H1 (cell line): Measurements from ENCODE around the gene KCNH8. TPM values are rescaled to one million over a fixed set of nuclear protein-coding genes. Genes with fewer than 3 reads are reported as not detected.

Experiments used
- CBX8 ChIP-seq: fragments of 300-800, 300-1000 bp; sonication (generic); IDR thresholded peaks from 2 replicates; pipeline ENCODE4 v1.7.1; 2016; ENCODE audit warnings: low read depth, low read length, borderline replicate concordance
- EZH2 ChIP-seq: fragments of 200-600 bp; sonication (generic); IDR thresholded peaks from 2 replicates; pipeline ENCODE4 v1.7.1; 2012; ENCODE audit warnings: low read depth, mild to moderate bottlenecking, moderate library complexity, low read length, inconsistent platforms; ENCODE audit not compliant: severe bottlenecking
- MAX ChIP-seq: IDR thresholded peaks from 2 replicates; pipeline ENCODE4 v1.6.1; 2012; ENCODE audit warnings: inconsistent platforms
- NANOG ChIP-seq: IDR thresholded peaks from 2 replicates; pipeline ENCODE4 v1.6.1; 2011; ENCODE audit warnings: low read length, low read depth, mild to moderate bottlenecking, inconsistent platforms; ENCODE audit not compliant: insufficient read depth, poor library complexity, severe bottlenecking
- TAF1 ChIP-seq: IDR thresholded peaks from 2 replicates; pipeline ENCODE4 v1.6.1; 2011; ENCODE audit warnings: mild to moderate bottlenecking, low read depth, low read length
- TBP ChIP-seq: IDR thresholded peaks from 2 replicates; pipeline ENCODE4 v1.6.1; 2011; ENCODE audit warnings: low read depth, low read length, improper control_type of control experiment
- polyA plus RNA-seq, 7 experiments: library from polyadenylated mRNA; depleted of rRNA in 3 of 7; stranded (reverse) in 5 of 7; unstranded in 2 of 7; fragments of >200 nt in 5 of 7; fragments of 200-250 nt in 2 of 7; gene quantifications; 1 replicate in 5 of 7; 2 replicates in 1 of 7; 4 replicates in 1 of 7; pipeline versions ENCODE4 v1.2.1 to v1.2.3, GENCODE V29; 2011 to 2013; ENCODE audit warnings: missing spikeins in 2 of 7, mixed read lengths in 2 of 7
- total RNA-seq: library from RNA; stranded (reverse); fragmentation: NEBNext Ultra II Directional; extraction: Animal tissue kit (Norgen Biotek cat#: 25700); gene quantifications from 2 replicates; pipeline ENCODE4 v1.2.1, GENCODE V29; 2021

The KCNH8 gene
- total and polyA plus RNA-seq, 2 of the 8 experiments (the other 6 are each of a cell fraction or from before 2014, with no cell fraction given), result 2.2 to 2.4 TPM

- TF ChIP-seq EZH2, result no peak
- TF ChIP-seq NANOG, result no peak
- no peak for TF ChIP-seq CBX8
- no peak for TF ChIP-seq TAF1
- no peak for TF ChIP-seq MAX
- TF ChIP-seq TBP, result no peak
These were observed 68.5 kb downstream of the KCNH8 start (continued) for GRCh38 chr3:19216669-19217337.
